Cardiac septum (tissue), 1 donor: ENCODE results near the gene LCE5A. TPM values are rescaled to one million over a fixed set of nuclear protein-coding genes. Genes with fewer than 3 reads are reported as not detected.
"Not testable (repeated sequence)": the region's sequence is repeated elsewhere in the genome, so short reads cannot be mapped to it uniquely, and the experiment has no call there.

Experiments
- DNase-seq: peaks from one replicate; pipeline ENCODE4 v3.0.0-alpha.2; 2020; ENCODE audit warnings: low spot score
- intact Hi-C: fragments of 100-400 bp; cut with DNase I; formaldehyde crosslinking; loops from one replicate; pipeline ENCODE4 v1.14.0; 2022
- total RNA-seq: library from RNA; stranded (reverse); fragmentation: NEBNext Ultra II Directional; extraction: Animal tissue kit (Norgen Biotek cat#: 25700); gene quantifications from one replicate; pipeline ENCODE4 v1.2.1, GENCODE V29; 2021
- donor health status: DM: no; HTN: no; CAD: no.

LCE5A gene
- total RNA-seq, 1 donor from 2014 or later, result not detected

DNA sequence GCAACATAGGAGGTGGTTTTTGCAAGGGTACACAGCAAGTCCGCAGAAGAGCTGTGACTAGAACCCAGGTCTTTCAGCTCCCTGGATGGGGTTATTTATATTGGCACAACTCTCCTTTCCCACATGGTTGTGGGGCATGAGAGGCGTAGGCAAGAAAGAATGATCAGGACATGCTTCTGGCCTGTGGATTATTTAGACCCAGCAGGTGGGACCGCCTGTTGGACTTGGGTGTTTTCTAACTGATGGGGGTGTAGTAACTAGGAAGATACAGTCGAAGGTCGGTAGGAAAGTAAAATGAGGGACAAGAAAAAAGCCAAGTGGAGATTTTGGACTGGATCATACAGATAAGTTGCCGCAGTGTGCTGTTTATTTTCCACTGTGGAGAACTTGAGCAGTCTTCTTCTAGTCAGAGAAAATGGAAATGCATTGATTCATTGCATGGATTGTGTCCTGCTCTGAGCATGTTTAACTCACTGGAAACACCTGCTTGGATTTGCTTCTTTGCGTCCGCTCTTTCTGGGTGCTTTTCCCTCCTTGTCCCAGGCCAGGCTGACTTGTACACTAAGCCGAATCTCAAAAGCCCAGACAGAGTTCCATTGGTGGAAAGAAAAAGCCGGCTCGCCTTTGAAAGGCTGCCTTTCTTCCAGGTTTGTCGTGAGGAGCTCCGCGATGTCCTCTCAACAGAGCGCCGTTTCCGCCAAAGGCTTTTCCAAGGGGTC is 4.3 kb downstream of the LCE5A start:
- DNase-seq, result no peak
- intact Hi-C loops, result no loop called here

DNA sequence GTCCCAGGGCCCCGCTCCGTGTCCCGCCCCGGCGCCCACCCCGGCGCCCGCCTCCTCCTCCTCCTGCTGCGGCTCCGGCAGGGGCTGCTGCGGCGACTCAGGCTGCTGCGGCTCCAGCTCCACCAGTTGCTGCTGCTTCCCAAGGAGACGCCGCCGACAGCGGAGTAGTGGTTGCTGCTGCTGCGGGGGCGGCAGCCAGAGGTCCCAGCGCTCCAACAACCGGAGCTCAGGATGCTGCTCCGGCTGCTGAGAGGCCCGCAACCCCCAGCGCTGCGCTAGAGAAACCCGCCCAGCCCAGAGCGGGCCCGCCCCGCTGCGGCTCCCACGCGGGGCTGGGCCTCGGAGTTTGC is 4.8 kb downstream of the LCE5A start:
- DNase-seq, result no peak
- intact Hi-C loops, result no loop called here

DNA sequence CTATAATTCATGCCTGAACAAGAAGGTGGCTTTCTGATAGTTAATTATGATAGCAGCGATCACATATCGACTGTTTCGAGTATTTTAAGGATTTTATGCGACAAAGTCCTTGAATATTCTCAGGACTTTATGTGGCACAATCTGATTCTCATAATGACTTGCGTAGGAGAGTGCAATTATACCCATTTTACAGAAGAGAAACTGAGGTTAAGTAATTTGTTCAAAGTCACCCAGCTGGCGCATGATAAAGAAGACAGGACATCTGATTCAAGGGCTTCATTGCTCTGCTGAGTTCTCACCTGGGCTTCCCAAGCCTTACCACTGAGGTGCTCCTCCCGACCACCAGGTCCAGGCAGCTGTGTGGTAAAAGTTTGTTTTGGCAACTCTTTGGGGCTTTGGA is 5.5 kb downstream of the LCE5A start:
- DNase-seq, result no peak
- intact Hi-C loops, result no loop called here

DNA sequence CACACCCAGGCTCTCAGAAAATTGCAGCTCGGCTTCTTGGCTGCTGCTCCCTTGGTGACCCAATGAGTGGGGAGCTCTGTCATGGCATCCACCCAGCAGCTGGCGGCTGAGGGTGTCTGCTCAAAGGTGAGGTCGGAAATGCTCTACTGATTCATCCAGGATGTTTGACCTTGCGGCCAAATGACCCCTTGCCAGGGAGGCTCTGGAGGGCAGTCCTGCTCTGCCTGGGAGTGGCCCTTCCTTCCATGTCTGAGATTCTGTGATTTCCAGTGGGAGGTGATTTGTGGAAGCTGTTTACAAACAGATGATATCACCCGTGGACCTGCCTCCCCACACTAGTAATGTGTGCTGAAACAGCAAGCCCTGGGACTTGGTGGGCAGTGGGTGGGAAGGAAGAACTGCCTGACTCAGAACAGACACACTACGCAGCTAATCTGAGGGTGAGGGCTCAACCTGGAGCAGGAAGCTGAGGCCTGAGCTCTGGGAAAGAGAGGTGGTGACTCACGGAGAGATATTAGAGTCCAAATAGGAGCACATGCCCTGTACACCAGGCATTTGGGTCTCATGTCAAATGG is 6.7 kb downstream of the LCE5A start:
- intact Hi-C loops, result no loop called here
- DNase-seq, result no peak

DNA sequence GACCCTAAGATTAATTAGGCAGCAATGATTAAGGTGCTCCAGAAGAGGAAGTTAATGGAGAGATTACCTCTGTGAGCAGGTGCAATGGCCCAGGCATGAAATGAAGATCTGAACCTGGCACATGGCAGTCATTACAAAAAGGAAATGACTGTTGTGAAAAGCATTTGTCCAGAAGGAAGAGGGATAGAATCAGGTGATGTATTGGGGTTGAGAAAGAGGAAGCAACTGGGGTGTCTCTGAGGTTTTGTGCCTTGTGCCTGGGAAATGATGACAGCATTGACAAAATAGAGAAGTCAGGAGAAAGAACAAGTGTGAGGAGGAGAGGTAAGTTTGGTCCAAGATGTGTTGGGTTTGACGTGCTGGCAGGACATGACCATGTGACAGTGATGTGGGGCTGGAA is 9.2 kb downstream of the LCE5A start:
- intact Hi-C loops, result no loop called here
- no peak for DNase-seq

DNA sequence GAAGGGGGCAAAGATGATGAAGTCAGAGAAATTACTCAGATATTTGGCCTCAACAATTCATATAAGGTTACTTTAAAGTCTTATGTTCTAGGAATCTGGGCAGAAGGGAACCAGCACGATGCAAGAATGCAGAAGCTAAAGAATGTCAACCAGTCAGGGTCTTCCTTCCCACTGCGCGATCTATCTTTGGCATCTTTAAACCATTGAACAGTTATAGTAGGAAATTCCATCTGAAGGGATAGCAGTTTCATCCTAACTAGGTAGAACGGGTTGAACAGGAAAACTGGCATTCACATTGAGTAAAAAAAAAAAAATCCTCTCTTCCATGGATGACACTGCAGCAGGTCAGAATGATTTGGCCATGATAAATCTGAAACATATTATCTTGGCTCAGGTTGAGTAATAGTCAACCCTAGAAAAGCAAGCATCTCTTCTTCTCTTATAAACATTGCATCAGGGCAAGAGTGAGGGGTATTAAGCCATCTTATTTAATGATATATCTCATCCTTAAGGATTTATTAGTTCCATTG is 10.0 kb downstream of the LCE5A start:
- intact Hi-C loops, result no loop called here
- no peak for DNase-seq

DNA sequence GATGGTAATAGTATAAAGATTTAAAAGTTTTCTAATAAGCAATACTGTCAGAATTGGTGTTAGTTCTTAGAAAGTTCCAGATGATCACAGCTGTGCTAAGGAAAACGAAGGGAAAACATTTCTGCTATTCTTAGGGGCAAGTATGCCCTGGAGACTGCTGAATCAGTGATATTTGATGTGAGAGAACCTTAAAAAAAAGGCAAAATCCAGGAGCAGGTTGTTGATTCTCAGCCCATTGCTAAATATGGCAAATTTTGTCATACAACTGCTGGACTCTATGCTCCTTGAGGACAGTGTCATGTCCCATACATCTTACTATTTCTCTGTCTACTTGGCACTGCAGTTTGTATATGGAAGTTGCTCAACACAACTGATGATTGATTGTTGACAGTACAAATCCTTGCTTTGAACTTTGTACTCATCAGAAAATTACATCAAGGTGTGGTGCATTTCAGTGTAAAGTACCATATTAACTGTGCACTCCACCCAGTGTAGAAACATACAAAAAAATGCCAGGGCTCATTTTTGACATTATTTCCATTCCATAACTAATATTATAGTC is 14.6 kb downstream of the LCE5A start:
- no peak for DNase-seq
- intact Hi-C loops, result no loop called here

DNA sequence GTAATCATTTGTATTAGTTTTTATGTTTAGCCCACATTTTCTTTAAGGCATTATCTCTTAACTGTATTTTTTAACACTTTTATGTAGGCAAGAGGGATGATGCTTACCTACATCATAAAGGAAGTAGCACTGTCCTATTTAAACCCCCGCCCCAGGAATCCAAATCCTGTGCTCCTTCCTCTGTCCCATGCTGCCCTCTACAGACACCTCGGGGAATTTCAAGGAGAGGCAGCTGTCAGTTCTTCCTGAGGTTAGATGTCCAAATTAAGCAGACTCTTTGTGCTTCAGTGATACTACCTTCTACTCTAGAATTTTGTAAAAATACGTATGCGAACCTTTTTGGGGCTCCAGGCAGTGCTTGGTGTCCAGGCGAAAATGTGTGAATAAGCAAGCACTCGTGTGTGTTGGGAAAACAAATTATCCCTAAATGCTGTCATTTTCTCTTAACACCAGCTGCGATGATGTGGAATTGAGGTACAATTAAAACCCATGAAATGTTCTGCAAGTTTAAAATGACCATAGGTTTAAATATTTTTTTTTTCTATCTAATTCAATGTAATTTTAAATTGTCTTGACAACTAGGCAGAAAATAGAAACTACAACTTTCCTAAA is 22.8 kb downstream of the LCE5A start:
- intact Hi-C loops, result no loop called here
- DNase-seq, result no peak

DNA sequence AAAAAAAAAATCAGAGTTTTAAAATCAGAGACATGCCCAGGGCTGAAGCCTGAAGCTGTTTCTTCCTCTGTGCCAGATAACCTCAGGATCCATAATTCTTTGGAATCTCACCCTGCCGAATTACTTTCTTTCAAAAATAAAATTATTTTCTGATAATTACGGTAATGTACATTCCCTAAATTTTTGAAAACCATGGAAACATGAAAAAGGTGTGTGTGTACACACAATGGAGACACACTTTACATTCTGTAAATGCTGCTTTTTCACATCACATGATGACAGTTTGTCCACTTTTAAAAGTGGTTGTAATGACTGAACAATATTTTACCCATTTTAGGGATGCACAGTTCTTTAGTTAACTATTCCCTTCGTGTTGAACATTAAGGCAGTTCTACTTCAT is 25.2 kb downstream of the LCE5A start:
- intact Hi-C loops, result no loop called here
- DNase-seq, result no peak

DNA sequence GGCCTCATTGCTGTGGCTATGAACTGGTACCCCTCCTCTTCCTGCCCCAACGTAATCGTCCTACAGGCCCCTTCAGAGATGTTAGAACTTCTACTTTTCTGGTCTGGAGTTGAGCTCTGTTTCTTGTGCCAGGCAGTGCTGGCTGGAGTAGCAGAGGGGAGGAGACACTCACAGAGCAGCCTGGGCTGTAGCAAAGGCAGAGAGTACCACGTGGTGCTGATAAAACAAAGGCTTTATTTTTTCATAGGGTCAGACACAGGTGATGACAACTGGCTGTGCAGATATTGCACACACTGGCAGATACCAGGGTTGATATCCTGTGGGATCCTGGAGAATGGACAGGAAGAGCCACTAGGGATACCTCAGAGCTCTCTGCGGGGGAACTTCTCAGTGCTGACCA is 26.9 kb downstream of the LCE5A start:
- no peak for DNase-seq
- intact Hi-C loops, result no loop called here

DNA sequence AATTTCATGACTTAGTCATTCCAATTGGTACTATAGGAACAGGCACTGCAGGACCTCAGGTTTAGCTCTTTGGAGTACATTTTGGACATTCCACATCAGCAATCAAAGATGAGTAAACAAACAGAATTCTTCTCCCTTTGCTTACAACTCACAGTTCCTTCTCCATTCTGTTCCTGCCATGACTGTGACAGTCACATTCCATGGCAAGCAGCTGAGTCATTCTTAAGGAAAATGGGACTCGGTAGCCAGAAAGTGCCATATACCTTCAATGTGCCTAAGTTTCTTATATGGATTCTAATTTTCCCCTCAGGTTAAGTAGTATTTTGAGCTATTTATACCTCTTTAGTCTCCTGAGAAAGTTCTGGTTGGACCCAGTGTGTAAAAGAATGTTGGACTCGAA is 29.3 kb downstream of the LCE5A start:
- intact Hi-C loops, result no loop called here
- no peak for DNase-seq

DNA sequence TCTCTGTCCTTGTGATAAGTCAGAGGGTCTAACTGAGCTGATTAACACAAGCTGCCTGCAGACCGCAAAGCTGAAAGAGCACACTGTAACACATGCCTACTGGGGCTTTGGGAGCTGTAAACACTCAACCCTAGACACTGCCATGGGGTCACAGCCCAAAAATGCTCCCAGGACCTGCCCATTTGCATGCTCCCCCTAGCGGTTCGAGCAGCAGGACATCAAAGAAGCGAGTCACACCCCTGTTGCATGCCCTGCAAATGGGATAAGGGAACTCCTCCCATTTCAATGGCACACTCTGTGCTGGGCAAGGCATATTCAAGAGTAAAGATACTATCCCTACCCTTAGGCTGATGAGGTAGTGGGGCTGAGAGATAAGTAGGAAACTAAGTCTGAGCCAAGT is 33.2 kb downstream of the LCE5A start:
- intact Hi-C loops, result no loop called here
- DNase-seq, result no peak

DNA sequence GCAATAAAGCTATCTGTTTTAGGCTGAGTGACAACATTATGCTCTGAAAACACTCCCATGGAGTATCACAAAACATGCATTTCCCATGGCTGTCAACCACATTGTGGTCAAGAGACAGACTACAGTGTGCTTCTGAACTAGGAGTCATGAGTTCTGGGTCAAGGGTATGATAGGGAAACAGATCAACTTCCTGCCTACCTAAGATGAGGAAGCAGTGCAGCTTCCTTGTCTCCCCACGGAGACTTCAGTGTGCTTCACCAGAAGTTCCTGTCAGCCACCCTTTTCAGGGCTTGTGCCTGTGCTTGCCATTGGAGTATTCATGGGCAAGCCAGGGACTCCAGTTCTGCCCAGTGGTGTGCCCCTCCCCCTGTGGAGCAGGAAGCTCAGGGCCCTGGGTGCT is 36.1 kb downstream of the LCE5A start:
- intact Hi-C loops, result no loop called here
- no peak for DNase-seq

DNA sequence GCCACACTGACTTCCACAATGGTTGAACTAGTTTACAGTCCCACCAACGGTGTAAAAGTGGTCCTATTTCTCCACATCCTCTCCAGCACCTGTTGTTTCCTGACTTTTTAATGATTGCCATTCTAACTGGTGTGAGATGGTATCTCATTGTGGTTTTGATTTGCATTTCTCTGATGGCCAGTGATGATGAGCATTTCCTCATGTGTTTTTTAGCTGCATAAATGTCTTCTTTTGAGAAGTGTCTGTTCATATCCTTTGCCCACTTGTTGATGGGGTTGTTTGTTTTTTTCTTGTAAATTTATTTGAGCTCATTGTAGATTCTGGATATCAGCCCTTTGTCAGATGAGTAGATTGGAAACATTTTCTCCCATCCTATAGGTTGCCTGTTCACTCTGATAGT is 37.8 kb downstream of the LCE5A start:
- intact Hi-C loops, result not testable (repeated sequence)

More for the DNA sequence above, 37.8 kb downstream of the LCE5A start:
- not testable (repeated sequence) for DNase-seq

Other genes starting within 250 kb of the LCE5A start
- gene FLG, start 185.6 kb upstream of the LCE5A start, total RNA-seq, result 0.03 TPM
- gene FLG2, start 150.8 kb upstream of the LCE5A start, total RNA-seq, result not detected
- gene CRNN, start 96.5 kb upstream of the LCE5A start, total RNA-seq, result not detected
- gene CRCT1, start 3.7 kb downstream of the LCE5A start, total RNA-seq, result not detected
- not detected for gene LCE3E, start 56.0 kb downstream of the LCE5A start, total RNA-seq
- gene LCE3D, start 69.7 kb downstream of the LCE5A start, total RNA-seq, result not detected
- not detected for gene LCE3C, start 89.4 kb downstream of the LCE5A start, total RNA-seq
- gene LCE3B, start 103.0 kb downstream of the LCE5A start, total RNA-seq, result not detected
- gene LCE3A, start 112.3 kb downstream of the LCE5A start, total RNA-seq, result not detected
- gene LCE2D, start 152.6 kb downstream of the LCE5A start, total RNA-seq, result not detected
- gene LCE2C, start 164.5 kb downstream of the LCE5A start, total RNA-seq, result not detected
- gene LCE2B, start 175.3 kb downstream of the LCE5A start, total RNA-seq, result not detected
- gene LCE2A, start 187.5 kb downstream of the LCE5A start, total RNA-seq, result not detected
- not detected for gene LCE4A, start 197.4 kb downstream of the LCE5A start, total RNA-seq
- not detected for gene KPRP, start 247.2 kb downstream of the LCE5A start, total RNA-seq